Measurements from ENCODE around the gene ZNF787.

The ZNF787 gene

GRCh38 chr19:56113074-56113632, 7.9 kb downstream of the ZNF787 start:
- no peak overlapping the region for H3K27ac ChIP-seq (ENCODE audit: low read depth, low read length)
- H3K18ac ChIP-seq (ENCODE audit: low read length), result no peak overlapping the region
- no peak overlapping the region for H3K56ac ChIP-seq (ENCODE audit: low read length)
- no peak for DNase-seq
- peak overlapping the region; percentile 10 for H3K9ac ChIP-seq (ENCODE audit: low read length)
- no peak overlapping the region for H2BK5ac ChIP-seq (ENCODE audit: low read length)
- peaks cover under 1% of the 10 kb centered on the region for H3K36me3 ChIP-seq (ENCODE audit: control insufficient read depth, insufficient read depth, low read length)
- no peak overlapping the region for H3K4me2 ChIP-seq (ENCODE audit: low read length)
- H3K27me3 ChIP-seq (ENCODE audit: insufficient read depth, low read length, poor library complexity), result no peaks in the 10 kb centered on the region
- H3K23ac ChIP-seq (ENCODE audit: low read length), result no peak overlapping the region
- no peak overlapping the region for H2AK5ac ChIP-seq (ENCODE audit: low read length)
- H2BK120ac ChIP-seq (ENCODE audit: low read depth, low read length), result no peak overlapping the region
- peaks cover 20% of the 10 kb centered on the region for H3K79me1 ChIP-seq (ENCODE audit: low read length)
- peaks cover 92% of the 10 kb centered on the region for H3K79me2 ChIP-seq (ENCODE audit: control insufficient read depth, insufficient read depth, low read length)
- no peak overlapping the region for H4K5ac ChIP-seq (ENCODE audit: low read length)
- H3K4me3 ChIP-seq (ENCODE audit: low read length), result no peak overlapping the region
- H3K4me1 ChIP-seq (ENCODE audit: control insufficient read depth, low read depth, low read length), result peaks cover 3% of the 10 kb centered on the region
- WGBS (ENCODE audit: extremely low coverage, insufficient coverage, low lambda C conversion rate), result no CpG with 5 or more reads among the region's 20 CpGs
- no peak overlapping the region for H3K4ac ChIP-seq (ENCODE audit: low read depth, low read length)
- H2BK15ac ChIP-seq (replicated peaks; ENCODE audit: low read depth), result no peak overlapping the region
- H4K8ac ChIP-seq (ENCODE audit: low read depth, low read length), result no peak overlapping the region

- Histone ChIP-seq H2BK5ac (ENCODE audit: low read length) (no peak overlapping the region), H3K9ac (ENCODE audit: low read length) (no peak overlapping the region), H2BK120ac (ENCODE audit: low read depth, low read length) (no peak overlapping the region), H4K8ac (ENCODE audit: low read depth, low read length) (no peak overlapping the region), H2BK15ac (replicated peaks; ENCODE audit: low read depth) (no peak overlapping the region), H3K27ac (ENCODE audit: low read depth, low read length) (no peak overlapping the region), H3K4me3 (ENCODE audit: low read length) (no peak overlapping the region), H3K36me3 (ENCODE audit: control insufficient read depth, insufficient read depth, low read length) (no peaks in the 10 kb centered on the region), H3K23ac (ENCODE audit: low read length) (no peak overlapping the region), H2AK5ac (ENCODE audit: low read length) (no peak overlapping the region), H3K4me2 (ENCODE audit: low read length) (no peak overlapping the region), H3K4ac (ENCODE audit: low read depth, low read length) (no peak overlapping the region), H3K27me3 (ENCODE audit: insufficient read depth, low read length, poor library complexity) (no peaks in the 10 kb centered on the region), H3K79me1 (ENCODE audit: low read length) (peaks cover 20% of the 10 kb centered on the region), H4K5ac (ENCODE audit: low read length) (no peak overlapping the region), H3K56ac (ENCODE audit: low read length) (no peak overlapping the region), H3K79me2 (ENCODE audit: control insufficient read depth, insufficient read depth, low read length) (peaks cover 90% of the 10 kb centered on the region), H3K18ac (ENCODE audit: low read length) (no peak overlapping the region), H3K4me1 (ENCODE audit: control insufficient read depth, low read depth, low read length) (peaks cover 3% of the 10 kb centered on the region)
- DNase-seq, result no peak
- WGBS (ENCODE audit: extremely low coverage, insufficient coverage, low lambda C conversion rate), result no CpG with 5 or more reads among the region's 10 CpGs
Observed at GRCh38 chr19:56112313-56112709, 8.8 kb downstream of the ZNF787 start.

GRCh38 chr19:56111601-56112312, 9.3 kb downstream of the ZNF787 start:
- no peaks in the 10 kb centered on the region for H3K27me3 ChIP-seq (ENCODE audit: insufficient read depth, low read length, poor library complexity)
- H3K9ac ChIP-seq (ENCODE audit: low read length), result no peak overlapping the region
- no peak for DNase-seq
- H3K4me1 ChIP-seq (ENCODE audit: control insufficient read depth, low read depth, low read length), result peaks cover 3% of the 10 kb centered on the region
- H2BK5ac ChIP-seq (ENCODE audit: low read length), result no peak overlapping the region
- H2BK15ac ChIP-seq (replicated peaks; ENCODE audit: low read depth), result no peak overlapping the region
- no peak overlapping the region for H3K4me2 ChIP-seq (ENCODE audit: low read length)
- no peak overlapping the region for H2AK5ac ChIP-seq (ENCODE audit: low read length)
- no peak overlapping the region for H4K5ac ChIP-seq (ENCODE audit: low read length)
- H3K79me2 ChIP-seq (ENCODE audit: control insufficient read depth, insufficient read depth, low read length), result peaks cover 90% of the 10 kb centered on the region
- WGBS (ENCODE audit: extremely low coverage, insufficient coverage, low lambda C conversion rate), result no CpG with 5 or more reads among the region's 24 CpGs
- no peak overlapping the region for H3K27ac ChIP-seq (ENCODE audit: low read depth, low read length)
- H3K18ac ChIP-seq (ENCODE audit: low read length), result no peak overlapping the region
- H3K56ac ChIP-seq (ENCODE audit: low read length), result no peak overlapping the region
- no peak overlapping the region for H3K4ac ChIP-seq (ENCODE audit: low read depth, low read length)
- H4K8ac ChIP-seq (ENCODE audit: low read depth, low read length), result no peak overlapping the region
- H2BK120ac ChIP-seq (ENCODE audit: low read depth, low read length), result no peak overlapping the region
- H3K79me1 ChIP-seq (ENCODE audit: low read length), result peaks cover 23% of the 10 kb centered on the region
- H3K4me3 ChIP-seq (ENCODE audit: low read length), result no peak overlapping the region
- H3K23ac ChIP-seq (ENCODE audit: low read length), result no peak overlapping the region
- H3K36me3 ChIP-seq (ENCODE audit: control insufficient read depth, insufficient read depth, low read length), result no peaks in the 10 kb centered on the region

- H3K56ac ChIP-seq (ENCODE audit: low read length), result no peak overlapping the region
- H2BK15ac ChIP-seq (replicated peaks; ENCODE audit: low read depth), result no peak overlapping the region
- H3K4me3 ChIP-seq (ENCODE audit: low read length), result no peak overlapping the region
- no peak overlapping the region for H3K9ac ChIP-seq (ENCODE audit: low read length)
- H2AK5ac ChIP-seq (ENCODE audit: low read length), result no peak overlapping the region
- no peak overlapping the region for H3K4me2 ChIP-seq (ENCODE audit: low read length)
- H4K8ac ChIP-seq (ENCODE audit: low read depth, low read length), result no peak overlapping the region
- peaks cover 91% of the 10 kb centered on the region for H3K79me2 ChIP-seq (ENCODE audit: control insufficient read depth, insufficient read depth, low read length)
- H4K5ac ChIP-seq (ENCODE audit: low read length), result no peak overlapping the region
- no CpG with 5 or more reads among the region's 12 CpGs for WGBS (ENCODE audit: extremely low coverage, insufficient coverage, low lambda C conversion rate)
- H3K4me1 ChIP-seq (ENCODE audit: control insufficient read depth, low read depth, low read length), result peaks cover 3% of the 10 kb centered on the region
- no peak overlapping the region for H3K4ac ChIP-seq (ENCODE audit: low read depth, low read length)
- no peaks in the 10 kb centered on the region for H3K27me3 ChIP-seq (ENCODE audit: insufficient read depth, low read length, poor library complexity)
- H2BK120ac ChIP-seq (ENCODE audit: low read depth, low read length), result no peak overlapping the region
- peaks cover 23% of the 10 kb centered on the region for H3K79me1 ChIP-seq (ENCODE audit: low read length)
- no peak for DNase-seq
- no peak overlapping the region for H3K23ac ChIP-seq (ENCODE audit: low read length)
- no peak overlapping the region for H3K18ac ChIP-seq (ENCODE audit: low read length)
- no peaks in the 10 kb centered on the region for H3K36me3 ChIP-seq (ENCODE audit: control insufficient read depth, insufficient read depth, low read length)
- no peak overlapping the region for H2BK5ac ChIP-seq (ENCODE audit: low read length)
- no peak overlapping the region for H3K27ac ChIP-seq (ENCODE audit: low read depth, low read length)
Observed at GRCh38 chr19:56110515-56111448, 10.3 kb downstream of the ZNF787 start.

- no CpG with 5 or more reads among the region's 13 CpGs for WGBS (ENCODE audit: extremely low coverage, insufficient coverage, low lambda C conversion rate)
- Histone ChIP-seq H3K27me3 (ENCODE audit: insufficient read depth, low read length, poor library complexity) (no peaks in the 10 kb centered on the region), H4K8ac (ENCODE audit: low read depth, low read length) (no peak overlapping the region), H3K9ac (ENCODE audit: low read length) (no peak overlapping the region), H3K18ac (ENCODE audit: low read length) (no peak overlapping the region), H3K23ac (ENCODE audit: low read length) (no peak overlapping the region), H3K4me3 (ENCODE audit: low read length) (no peak overlapping the region), H3K4me1 (ENCODE audit: control insufficient read depth, low read depth, low read length) (peaks cover 3% of the 10 kb centered on the region), H3K79me1 (ENCODE audit: low read length) (peaks cover 21% of the 10 kb centered on the region), H3K79me2 (ENCODE audit: control insufficient read depth, insufficient read depth, low read length) (peaks cover 91% of the 10 kb centered on the region), H3K27ac (ENCODE audit: low read depth, low read length) (no peak overlapping the region), H2BK120ac (ENCODE audit: low read depth, low read length) (no peak overlapping the region), H2BK15ac (replicated peaks; ENCODE audit: low read depth) (no peak overlapping the region), H2AK5ac (ENCODE audit: low read length) (no peak overlapping the region), H3K4ac (ENCODE audit: low read depth, low read length) (no peak overlapping the region), H3K36me3 (ENCODE audit: control insufficient read depth, insufficient read depth, low read length) (no peaks in the 10 kb centered on the region), H3K56ac (ENCODE audit: low read length) (no peak overlapping the region), H2BK5ac (ENCODE audit: low read length) (no peak overlapping the region), H3K4me2 (ENCODE audit: low read length) (no peak overlapping the region), H4K5ac (ENCODE audit: low read length) (no peak overlapping the region)
- DNase-seq, result no peak
Observed at GRCh38 chr19:56109226-56109625, 11.9 kb downstream of the ZNF787 start.

Data from mesendoderm (in vitro differentiated cells).